Esophagus (tissue), 2 donors: ENCODE data around the gene PTPN6. TPM values are rescaled to one million over a fixed set of nuclear protein-coding genes. Genes with fewer than 3 reads are reported as not detected.

Experiments
- H3K27ac ChIP-seq, 2 donors: one replicate each; pipeline ENCODE4 v1.5.1; 2013; ENCODE audit warnings: low read depth in 2 of 2, mild to moderate bottlenecking in 2 of 2, inconsistent platforms in 1 of 2, low read length in 1 of 2, moderate library complexity in 1 of 2
- H3K27me3 ChIP-seq, 2 donors: one replicate each; pipeline ENCODE4 v1.6.1; 2013; ENCODE audit warnings: low read length in 2 of 2, control low read depth in 1 of 2, mild to moderate bottlenecking in 1 of 2; ENCODE audit not compliant: insufficient read depth in 2 of 2, control insufficient read depth in 1 of 2
- H3K36me3 ChIP-seq, 2 donors: one replicate each; pipeline ENCODE4 v1.6.1; 2013; ENCODE audit warnings: low read length in 1 of 2; ENCODE audit not compliant: control insufficient read depth in 2 of 2, insufficient read depth in 2 of 2
- H3K4me1 ChIP-seq, 2 donors: one replicate each; pipeline ENCODE4 v1.6.1; 2013; ENCODE audit warnings: low read length in 1 of 2; ENCODE audit not compliant: control insufficient read depth in 2 of 2, insufficient read depth in 2 of 2
- H3K4me3 ChIP-seq, 2 donors: one replicate each; pipeline ENCODE4 v1.5.1; 2013; ENCODE audit warnings: low read length in 2 of 2, mild to moderate bottlenecking in 2 of 2, low read depth in 1 of 2, moderate library complexity in 1 of 2
- H3K9me3 ChIP-seq, 2 donors: one replicate each; pipeline ENCODE4 v1.6.1; 2013; ENCODE audit warnings: mild to moderate bottlenecking in 2 of 2, low read depth in 1 of 2, low read length in 1 of 2, moderate library complexity in 1 of 2; ENCODE audit not compliant: control insufficient read depth in 2 of 2, insufficient read depth in 1 of 2
- WGBS, 2 donors: extraction: QIAGEN DNeasy Blood & Tissue Kit; methylation state at CpG; one replicate each; pipeline ENCODE4 v1.1.7; 2013; 5-methylcytosine and 5-hydroxymethylcytosine counted together
- polyA plus RNA-seq, 2 donors: library from polyadenylated mRNA; stranded (reverse); fragments of 200-250 nt; gene quantifications; one replicate each; pipeline ENCODE4 v1.2.3, GENCODE V29; 2013
- donor health status: healthy with polysubstance abuse.
- donor health status: Bipolar disorder and iron deficiency.

PTPN6 gene
- polyA plus RNA-seq, 2 donors: 19.1 to 38.3 TPM

DNA sequence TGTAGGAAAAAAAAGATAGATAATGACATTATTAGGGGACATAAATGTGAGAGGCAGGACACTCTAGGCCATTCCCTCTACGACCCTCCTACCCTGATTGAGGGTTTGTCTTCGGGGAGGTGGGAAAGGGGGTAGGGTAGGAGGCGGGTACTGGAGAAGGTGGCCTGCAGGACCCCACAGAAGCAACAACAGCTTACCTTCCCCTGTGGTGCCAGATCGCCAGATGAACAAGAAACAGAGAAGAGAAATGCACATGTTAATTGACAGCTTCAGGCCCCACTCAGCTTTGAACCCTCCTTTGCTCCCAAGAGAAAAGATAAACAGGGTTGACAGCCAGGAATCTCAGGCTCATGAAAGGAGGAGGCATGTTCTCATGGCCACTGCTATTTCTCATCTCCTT lies 14.6 kb downstream of the PTPN6 start:
- Histone ChIP-seq H3K27me3 (no peaks in the 10 kb centered on the region), H3K4me3 (no peak overlapping the region), H3K27ac (peak overlapping the region in 1 of 2 donors; percentile 96), H3K36me3 (peaks cover 16 to 19% of the 10 kb centered on the region in 2 donors), H3K4me1 (peaks cover 3 to 10% of the 10 kb centered on the region in 2 donors), H3K9me3 (no peaks in the 10 kb centered on the region)
- WGBS, 2 donors: 54 to 67% methylated on average over 4 of the region's 4 CpGs

DNA sequence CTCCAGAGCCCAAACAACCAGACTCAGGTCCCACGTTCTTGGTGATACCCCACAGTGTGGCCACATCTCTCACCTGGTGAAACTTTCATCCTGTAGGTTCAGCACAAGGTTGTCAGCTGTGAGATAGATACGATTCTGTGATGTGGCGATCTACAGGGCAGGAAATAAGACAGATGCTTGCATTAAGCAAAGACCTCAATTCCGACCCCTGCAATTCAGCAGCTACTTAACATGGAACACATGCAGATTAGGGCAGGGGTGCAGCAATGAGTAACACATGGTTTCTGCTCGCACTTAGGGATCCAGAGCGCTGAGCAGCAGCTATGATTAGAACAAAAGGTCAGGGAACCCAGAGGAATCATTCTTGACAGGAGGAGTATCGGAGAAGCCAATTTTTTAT lies 15.2 kb downstream of the PTPN6 start:
- H3K4me1 ChIP-seq: peaks cover 3 to 4% of the 10 kb centered on the region in 2 donors
- no peak overlapping the region for H3K4me3 ChIP-seq
- WGBS, 2 donors: 68 to 69% methylated on average over 7 of the region's 7 CpGs
- H3K36me3 ChIP-seq: peaks cover 16 to 19% of the 10 kb centered on the region in 2 donors
- no peaks in the 10 kb centered on the region for H3K27me3 ChIP-seq
- no peak overlapping the region for H3K27ac ChIP-seq
- H3K9me3 ChIP-seq: no peaks in the 10 kb centered on the region

DNA sequence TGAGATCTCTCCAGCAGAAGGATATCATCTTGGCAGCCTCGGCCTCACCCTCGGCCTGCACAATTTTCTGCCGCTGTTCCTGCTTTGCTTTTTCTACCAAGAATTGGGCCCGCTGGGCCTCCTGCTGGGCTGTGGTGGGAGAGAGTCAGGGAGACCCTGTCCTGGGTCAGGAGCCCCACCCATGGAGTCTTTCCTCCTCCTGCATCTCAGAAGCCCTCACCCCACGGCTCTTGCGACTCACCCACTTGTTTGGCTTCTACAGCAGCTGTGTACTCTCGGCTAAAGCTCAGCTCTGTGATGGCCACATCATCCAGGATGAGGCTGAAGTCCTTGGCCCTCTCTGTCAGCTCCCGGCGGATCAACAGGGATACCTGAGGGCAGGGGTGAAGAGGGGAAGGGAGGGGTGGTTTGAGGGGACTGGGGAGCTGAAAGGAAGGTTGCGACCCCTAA lies 16.5 kb downstream of the PTPN6 start:
- WGBS, 2 donors: 65 to 72% methylated on average over 10 of the region's 10 CpGs
- peaks cover 0 to 4% of the 10 kb centered on the region in 2 donors for H3K4me1 ChIP-seq

GRCh38 chr12:6968426-6968825 lies 17.3 kb downstream of the PTPN6 start:
- Histone ChIP-seq H3K9me3 (no peaks in the 10 kb centered on the region), H3K27ac (no peak overlapping the region), H3K4me3 (no peak overlapping the region), H3K36me3 (peaks cover 16 to 19% of the 10 kb centered on the region in 2 donors), H3K4me1 (peaks cover 0 to 4% of the 10 kb centered on the region in 2 donors), H3K27me3 (no peaks in the 10 kb centered on the region)
- WGBS, 2 donors: 64 to 72% methylated on average over 9 of the region's 9 CpGs

More for the DNA sequence above, 16.5 kb downstream of the PTPN6 start:
- H3K4me3 ChIP-seq: no peak overlapping the region
- H3K27ac ChIP-seq: peak overlapping the region in 1 of 2 donors; percentile 45
- no peaks in the 10 kb centered on the region for H3K9me3 ChIP-seq
- H3K27me3 ChIP-seq: no peaks in the 10 kb centered on the region
- H3K36me3 ChIP-seq: peaks cover 16 to 19% of the 10 kb centered on the region in 2 donors

GRCh38 chr12:6970096-6970527 lies 19.0 kb downstream of the PTPN6 start:
- Histone ChIP-seq H3K36me3 (peaks cover 21 to 28% of the 10 kb centered on the region in 2 donors), H3K9me3 (no peaks in the 10 kb centered on the region), H3K27ac (peak overlapping the region; percentile 72 to 88), H3K4me3 (peak overlapping the region; percentile 70 to 95), H3K27me3 (no peaks in the 10 kb centered on the region), H3K4me1 (no peaks in the 10 kb centered on the region)
- 0% methylated on average over 27 to 31 of the region's 31 CpGs for WGBS, 2 donors

DNA sequence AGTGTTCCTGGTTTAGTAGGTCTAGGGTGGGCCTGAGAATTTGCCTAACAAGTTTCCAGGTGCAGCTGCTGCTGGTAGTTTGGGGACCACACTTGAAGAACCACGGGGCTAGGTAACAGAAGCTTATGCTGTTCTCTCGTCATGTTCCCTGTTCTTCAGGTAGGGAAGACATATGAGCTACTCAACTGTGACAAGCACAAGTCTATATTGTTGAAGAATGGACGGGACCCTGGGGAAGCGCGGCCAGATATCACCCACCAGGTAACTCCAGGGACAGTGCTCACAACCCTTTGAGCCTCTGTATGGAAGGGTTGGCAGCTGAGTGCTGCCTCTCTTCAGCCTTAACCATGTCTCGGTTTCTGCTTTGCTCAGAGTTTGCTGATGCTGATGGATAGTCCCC lies 23.0 kb downstream of the PTPN6 start:
- WGBS, 2 donors: 91 to 93% methylated on average over 6 of the region's 6 CpGs
- Histone ChIP-seq H3K9me3 (no peaks in the 10 kb centered on the region), H3K4me1 (peaks cover 0 to 12% of the 10 kb centered on the region in 2 donors), H3K27me3 (no peaks in the 10 kb centered on the region), H3K4me3 (no peak overlapping the region), H3K27ac (no peak overlapping the region), H3K36me3 (peaks cover 27 to 29% of the 10 kb centered on the region in 2 donors)

- Histone ChIP-seq H3K27me3 (no peaks in the 10 kb centered on the region), H3K4me1 (peaks cover 0 to 16% of the 10 kb centered on the region in 2 donors), H3K27ac (no peak overlapping the region), H3K4me3 (no peak overlapping the region), H3K36me3 (peaks cover 27 to 29% of the 10 kb centered on the region in 2 donors), H3K9me3 (no peaks in the 10 kb centered on the region)
- WGBS, 2 donors: 73 to 79% methylated on average over 2 of the region's 2 CpGs
Measured at GRCh38 chr12:6975297-6976032, 24.3 kb downstream of the PTPN6 start.

DNA sequence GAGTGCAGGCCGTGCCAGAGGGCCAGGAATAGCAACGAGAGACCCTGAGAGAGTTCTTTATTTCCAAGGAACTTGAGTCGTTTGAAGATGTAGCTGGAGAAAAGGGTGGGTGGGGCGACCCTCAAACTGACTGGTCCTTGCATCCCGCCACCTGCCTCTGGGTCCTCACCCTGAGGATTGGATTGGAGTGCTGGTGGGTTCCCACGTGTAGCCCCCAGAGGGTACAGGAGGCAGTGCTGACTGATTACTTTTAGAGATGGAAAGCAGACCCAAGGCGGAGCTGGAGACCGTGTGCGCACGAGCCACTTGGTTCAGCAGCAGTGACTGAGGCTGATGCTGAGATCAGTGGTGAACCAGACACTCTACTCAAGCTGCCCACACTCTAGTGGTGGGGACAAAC lies 26.5 kb downstream of the PTPN6 start:
- Histone ChIP-seq H3K4me1 (peaks cover 0 to 16% of the 10 kb centered on the region in 2 donors), H3K4me3 (no peak overlapping the region), H3K36me3 (peaks cover 36 to 37% of the 10 kb centered on the region in 2 donors), H3K27ac (peak overlapping the region in 1 of 2 donors; percentile 90), H3K27me3 (no peaks in the 10 kb centered on the region), H3K9me3 (no peaks in the 10 kb centered on the region)
- 78 to 82% methylated on average over 10 of the region's 10 CpGs for WGBS, 2 donors

DNA sequence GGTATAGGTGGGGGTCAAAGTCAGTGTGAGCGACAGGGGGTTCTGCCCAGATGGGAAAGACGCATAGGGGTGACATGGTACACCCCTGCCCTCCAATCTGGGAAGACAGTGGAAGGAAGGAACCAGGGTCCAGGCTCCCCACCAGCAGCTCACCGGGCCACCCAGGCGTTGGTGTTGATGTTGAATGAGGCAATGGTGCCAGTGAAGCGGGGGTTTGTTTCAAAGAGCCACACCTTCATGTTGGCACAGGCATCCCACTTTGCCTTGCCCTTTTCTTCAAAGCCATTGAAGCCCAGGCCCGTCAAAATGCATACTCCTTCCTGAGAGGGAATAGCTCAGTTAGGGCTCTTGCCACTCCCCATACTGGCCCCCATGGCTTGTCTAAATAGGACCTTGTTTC lies 27.0 kb downstream of the PTPN6 start:
- Histone ChIP-seq H3K9me3 (no peaks in the 10 kb centered on the region), H3K4me1 (peaks cover 0 to 16% of the 10 kb centered on the region in 2 donors), H3K36me3 (peaks cover 36 to 37% of the 10 kb centered on the region in 2 donors), H3K4me3 (no peak overlapping the region), H3K27ac (peak overlapping the region; percentile 79 to 90), H3K27me3 (no peaks in the 10 kb centered on the region)
- 64 to 70% methylated on average over 6 of the region's 6 CpGs for WGBS, 2 donors

GRCh38 chr12:6978611-6979011 lies 27.5 kb downstream of the PTPN6 start:
- H3K36me3 ChIP-seq: peaks cover 36 to 37% of the 10 kb centered on the region in 2 donors
- peaks cover 0 to 16% of the 10 kb centered on the region in 2 donors for H3K4me1 ChIP-seq
- H3K4me3 ChIP-seq: no peak overlapping the region
- 52 to 57% methylated on average over 3 of the region's 3 CpGs for whole genome bisulfite sequencing, 2 donors
- peak overlapping the region; percentile 79 to 90 for H3K27ac ChIP-seq
- H3K9me3 ChIP-seq: no peaks in the 10 kb centered on the region
- H3K27me3 ChIP-seq: no peaks in the 10 kb centered on the region
